COLO829 (cell line): Measurements from ENCODE around the gene TBX4.
"Not testable (repeated sequence)": the region's sequence is repeated elsewhere in the genome, so short reads cannot be mapped to it uniquely, and the experiment has no call there.

Source experiments
- DNase-seq: peaks from one replicate; pipeline ENCODE4 v3.0.0; 2012; ENCODE audit warnings: low spot score

TBX4 gene

GRCh38 chr17:61527441-61527840 is 75.2 kb downstream of the TBX4 start:
- DNase-seq, result not testable (repeated sequence)

GRCh38 chr17:61528171-61528570 is 75.9 kb downstream of the TBX4 start:
- no peak for DNase-seq

GRCh38 chr17:61531223-61531622 is 79.0 kb downstream of the TBX4 start:
- no peak for DNase-seq

GRCh38 chr17:61532826-61533225 is 80.6 kb downstream of the TBX4 start:
- DNase-seq, result no peak

- DNase-seq, result no peak
Observed at GRCh38 chr17:61533797-61534196, 81.6 kb downstream of the TBX4 start.

- DNase-seq, result no peak
Observed at GRCh38 chr17:61534414-61534813, 82.2 kb downstream of the TBX4 start.
